PC-9 (cell line): ENCODE data around the gene ATP1A1. TPM values are rescaled to one million over a fixed set of nuclear protein-coding genes. Genes with fewer than 3 reads are reported as not detected.

Experiments
- BruUV-seq: library from RNA; stranded (reverse); fragments of 400-500 nt; replicated peaks from 2 replicates; lab custom pipeline; 2021; lab: Mats Ljungman, UMichigan
- CTCF ChIA-PET: fragments of 300-600 bp; sonication (Branson Sonifier 250); formaldehyde crosslinking; loops from one replicate; lab custom pipeline; 2022; ENCODE audit warnings: antibody characterized with exemption; lab: Charles Lee
- POLR2A ChIA-PET: fragments of 300-600 bp; sonication (Branson Sonifier 250); formaldehyde crosslinking; loops from one replicate; lab custom pipeline; 2022; ENCODE audit warnings: antibody characterized with exemption; ENCODE audit not compliant: unreplicated experiment; lab: Charles Lee
- DNase-seq, 2 experiments: peaks; one replicate each; pipeline versions ENCODE4 v3.0.0 to v3.0.0-alpha.2; 2015 to 2022; ENCODE audit warnings: mixed read lengths in 1 of 2
- H2AFZ ChIP-seq: fragments of 200-600 bp; sonication (generic); 2 replicates; pipeline ENCODE4 v1.8.1; 2017; ENCODE audit warnings: antibody characterized with exemption
- H3F3A ChIP-seq: fragments of 200-600 bp; sonication (generic); 2 replicates; pipeline ENCODE4 v1.8.1; 2017; ENCODE audit warnings: antibody characterized with exemption, mild to moderate bottlenecking, low read depth; ENCODE audit not compliant: insufficient read depth
- H3K27ac ChIP-seq: fragments of 200-600 bp; sonication (generic); 2 replicates; pipeline ENCODE4 v1.6.1; 2016; ENCODE audit warnings: mixed run types
- H3K27me3 ChIP-seq: fragments of 200-600 bp; sonication (generic); 2 replicates; pipeline ENCODE4 v1.6.1; 2016; ENCODE audit warnings: low read depth, mixed run types; ENCODE audit not compliant: insufficient read depth
- H3K36me3 ChIP-seq: fragments of 200-600 bp; sonication (generic); 2 replicates; pipeline ENCODE4 v1.6.1; 2016; ENCODE audit warnings: low read depth, mixed run types
- H3K4me1 ChIP-seq: fragments of 200-600 bp; sonication (generic); replicated peaks from 2 replicates; pipeline ENCODE4 v1.6.1; 2016; ENCODE audit warnings: mixed run types; ENCODE audit not compliant: insufficient read depth
- H3K4me2 ChIP-seq: fragments of 200-600 bp; sonication (generic); 2 replicates; pipeline ENCODE4 v1.6.1; 2017; ENCODE audit warnings: mixed run types
- H3K4me3 ChIP-seq: fragments of 200-600 bp; sonication (generic); 2 replicates; pipeline ENCODE4 v1.6.1; 2016; ENCODE audit warnings: mixed run types
- H3K79me2 ChIP-seq: fragments of 200-600 bp; sonication (generic); 2 replicates; pipeline ENCODE4 v1.6.1; 2017; ENCODE audit warnings: low read depth, mixed run types
- H3K9me2 ChIP-seq: fragments of 200-600 bp; sonication (generic); 2 replicates; pipeline ENCODE4 v1.8.1; 2017; ENCODE audit warnings: mild to moderate bottlenecking; ENCODE audit not compliant: insufficient read depth
- H3K9me3 ChIP-seq: fragments of 200-600 bp; sonication (generic); 2 replicates; pipeline ENCODE4 v1.8.1; 2016; ENCODE audit warnings: low read depth; ENCODE audit not compliant: insufficient read depth
- H4K20me1 ChIP-seq: fragments of 200-600 bp; sonication (generic); 2 replicates; pipeline ENCODE4 v1.8.1; 2017; ENCODE audit not compliant: insufficient read depth
- CTCF ChIP-seq: fragments of 200-600 bp; sonication (generic); conservative IDR thresholded peaks from 2 replicates; pipeline ENCODE4 v1.6.1; 2017; ENCODE audit warnings: mixed run types, antibody characterized with exemption, mild to moderate bottlenecking, moderate library complexity
- EZH2 ChIP-seq: fragments of 200-600 bp; sonication (generic); IDR thresholded peaks from 2 replicates; pipeline ENCODE4 v1.8.0; 2017; ENCODE audit warnings: antibody characterized with exemption, low read depth
- intact Hi-C: fragments of 100-400 bp; cut with micrococcal nuclease; formaldehyde crosslinking; loops from one replicate; pipeline ENCODE4 v1.10.0; 2022; ENCODE audit not compliant: unreplicated experiment
- total RNA-seq: library from RNA; stranded (reverse); gene quantifications from 2 replicates; pipeline ENCODE4 v1.2.3, GENCODE V29; 2021

Gene ATP1A1
- total RNA-seq, 1 experiment from 2014 or later, result 399 TPM

DNA sequence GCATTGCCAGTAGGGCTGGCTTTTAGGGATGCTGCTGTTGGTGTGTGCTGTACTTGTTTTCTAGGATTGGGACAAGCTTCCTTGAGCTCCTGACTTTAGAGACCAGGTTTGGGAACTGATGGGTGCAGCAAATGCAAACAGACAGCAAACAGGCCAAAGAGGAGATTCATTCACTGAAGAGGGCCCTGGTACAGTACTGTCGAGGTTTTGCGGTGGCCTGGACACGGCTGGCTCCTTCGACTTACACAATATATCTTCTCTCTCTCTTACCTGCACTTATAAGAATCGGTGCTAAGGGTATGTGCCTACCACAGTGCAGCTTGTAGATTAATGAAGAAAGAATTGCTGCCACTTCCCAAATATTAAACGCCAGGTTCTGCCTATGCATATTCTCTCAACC lies 44.6 kb downstream of the ATP1A1 start:
- TSS peak; percentile 60 for BruUV-seq
- POLR2A ChIA-PET, result interaction anchor here (0.6 to 1.3 kb wide), 4 partner anchors 31 to 80 kb away, joined by 3 to 8 read pairs (median 6); no protein-coding TSS in a partner anchor
- CTCF ChIA-PET, result interaction anchor here (0.6 to 1.5 kb wide), 2 partner anchors 40 to 67 kb away, joined by 3 to 11 read pairs; no protein-coding TSS in a partner anchor
- Histone ChIP-seq H3K4me2 (peak overlapping the region; percentile 92), H3K27me3 (no peaks in the 10 kb centered on the region), H2AFZ (peak overlapping the region; percentile 99), H3K27ac (peak overlapping the region; percentile 55), H4K20me1 (no peaks in the 10 kb centered on the region), H3K9me2 (no peaks in the 10 kb centered on the region), H3K4me3 (peak overlapping the region; percentile 96), H3F3A (no peaks in the 10 kb centered on the region; the same call in 1 of the 2 replicates), H3K4me1 (peaks cover 17% of the 10 kb centered on the region), H3K9me3 (no peaks in the 10 kb centered on the region), H3K79me2 (peaks cover 20% of the 10 kb centered on the region), H3K36me3 (no peaks in the 10 kb centered on the region)
- intact Hi-C loops, result loop anchor here (2.0 kb wide), 1 partner anchor 67 kb away; no protein-coding TSS in a partner anchor
- TF ChIP-seq CTCF (0 out of 2 replicates have a peak, but pooled peaks have one; percentile 11), EZH2 (no peak)
- no peak for DNase-seq

- no peaks in the 10 kb centered on the region for H3K9me2 ChIP-seq
- intact Hi-C loops, result loop anchor here (2.0 kb wide), 1 partner anchor 67 kb away; no protein-coding TSS in a partner anchor
- H3K79me2 ChIP-seq, result peaks cover 20% of the 10 kb centered on the region
- H3K27ac ChIP-seq, result peak overlapping the region; percentile 55
- H3F3A ChIP-seq, result no peaks in the 10 kb centered on the region; the same call in 1 of the 2 replicates
- peak overlapping the region; percentile 99 for H2AFZ ChIP-seq
- peak overlapping the region; percentile 96 for H3K4me3 ChIP-seq
- no TSS peak for BruUV-seq
- H3K27me3 ChIP-seq, result no peaks in the 10 kb centered on the region
- peaks cover 17% of the 10 kb centered on the region for H3K4me1 ChIP-seq
- no peaks in the 10 kb centered on the region for H3K36me3 ChIP-seq
- CTCF ChIA-PET, result interaction anchor here (0.6 to 1.5 kb wide), 2 partner anchors 41 to 67 kb away, joined by 3 to 11 read pairs; no protein-coding TSS in a partner anchor
- H4K20me1 ChIP-seq, result no peaks in the 10 kb centered on the region
- peak overlapping the region; percentile 92 for H3K4me2 ChIP-seq
- no peaks in the 10 kb centered on the region for H3K9me3 ChIP-seq
- DNase-seq, result peak; percentile 69 to 82
- TF ChIP-seq CTCF, result no peak
- no peak for TF ChIP-seq EZH2
- POLR2A ChIA-PET, result interaction anchor here (0.5 to 1.3 kb wide), 5 partner anchors 30 to 81 kb away, joined by 3 to 8 read pairs (median 6); no protein-coding TSS in a partner anchor
These were observed 45.2 kb downstream of the ATP1A1 start for GRCh38 chr1:116418091-116418830.

DNA sequence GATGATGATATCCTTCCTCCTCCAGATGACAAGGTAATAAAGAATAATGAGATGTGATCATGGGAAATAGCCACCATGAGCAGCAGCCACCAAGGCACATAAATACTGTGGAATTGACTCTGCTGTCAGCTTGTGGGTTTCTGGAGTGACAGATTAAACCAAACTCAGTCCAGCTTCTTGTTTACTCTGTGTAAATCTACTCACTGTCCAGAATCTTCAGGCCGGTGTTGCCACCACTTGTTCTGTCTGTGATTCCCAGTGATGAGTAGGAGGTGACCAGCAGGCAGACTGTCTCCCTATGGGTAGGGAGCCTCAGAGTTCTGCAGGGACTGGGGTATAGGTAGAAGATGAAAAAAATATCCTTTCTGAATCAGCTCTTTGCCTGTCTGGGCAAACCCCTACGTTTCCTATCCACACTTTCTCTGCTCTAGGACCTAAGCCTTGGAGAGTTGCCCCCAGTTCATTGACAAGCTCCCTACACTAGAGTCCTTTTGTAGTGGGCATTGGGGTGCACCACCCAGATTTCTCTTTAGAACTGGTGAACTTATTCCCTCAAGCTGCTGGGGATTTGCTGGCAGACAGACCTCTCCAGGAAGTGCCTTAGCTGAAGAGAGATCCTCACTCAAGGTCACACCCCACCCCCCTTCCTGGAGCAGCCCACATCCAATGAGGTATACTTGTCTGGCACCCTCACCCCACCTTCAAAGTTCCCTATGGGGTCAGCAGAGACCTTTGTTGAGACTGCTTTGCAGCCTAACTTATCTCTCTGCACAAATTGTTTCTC lies 47.6 kb downstream of the ATP1A1 start:
- intact Hi-C loops, result no loop called here
- no peak overlapping the region for H2AFZ ChIP-seq
- H3K9me2 ChIP-seq, result no peaks in the 10 kb centered on the region
- peaks cover 17% of the 10 kb centered on the region for H3K4me1 ChIP-seq
- no peaks in the 10 kb centered on the region for H4K20me1 ChIP-seq
- ChIA-PET POLR2A (interaction anchor here (0.9 kb wide), 1 partner anchor 64 kb away, joined by 3 read pairs; no protein-coding TSS in a partner anchor), CTCF (no interaction called here)
- no peak overlapping the region for H3K4me3 ChIP-seq
- H3K79me2 ChIP-seq, result peaks cover 20% of the 10 kb centered on the region
- no peaks in the 10 kb centered on the region for H3K27me3 ChIP-seq
- BruUV-seq, result no TSS peak
- TF ChIP-seq EZH2 (no peak), CTCF (no peak)
- no peaks in the 10 kb centered on the region for H3K36me3 ChIP-seq
- H3K9me3 ChIP-seq, result no peaks in the 10 kb centered on the region
- H3K27ac ChIP-seq, result no peak overlapping the region
- DNase-seq, result no peak
- H3K4me2 ChIP-seq, result no peak overlapping the region
- H3F3A ChIP-seq, result no peaks in the 10 kb centered on the region
